Suprapubic skin (tissue), 4 donors: ENCODE results near the gene ZFAND3. TPM values are rescaled to one million over a fixed set of nuclear protein-coding genes. Genes with fewer than 3 reads are reported as not detected.

ENCODE experiments used
- DNase-seq, 2 donors: peaks; one replicate each; pipeline ENCODE4 v3.0.0-alpha.2; 2019; ENCODE audit warnings: low spot score in 2 of 2
- H3K27ac ChIP-seq: fragments of 200-600 bp; sonication (generic); one replicate; pipeline ENCODE4 v1.5.1; 2019
- H3K27me3 ChIP-seq: fragments of 200-600 bp; sonication (generic); one replicate; pipeline ENCODE4 v1.5.1; 2019
- H3K36me3 ChIP-seq: fragments of 200-600 bp; sonication (generic); one replicate; pipeline ENCODE4 v1.5.1; 2019
- H3K4me1 ChIP-seq: fragments of 200-600 bp; sonication (generic); one replicate; pipeline ENCODE4 v1.5.1; 2019
- H3K4me3 ChIP-seq: fragments of 200-600 bp; sonication (generic); one replicate; pipeline ENCODE4 v1.5.1; 2019; ENCODE audit warnings: mild to moderate bottlenecking
- H3K9me3 ChIP-seq: fragments of 200-600 bp; sonication (generic); one replicate; pipeline ENCODE4 v1.5.1; 2019
- EP300 ChIP-seq: sonication (generic); formaldehyde crosslinking; IDR thresholded peaks from one replicate; pipeline ENCODE4 v1.6.1; 2017; ENCODE audit warnings: antibody characterized with exemption
- POLR2A ChIP-seq, 2 donors: fragments of 450-650 bp; IDR thresholded peaks; one replicate each; pipeline ENCODE4 v1.6.1; 2017; ENCODE audit warnings: antibody characterized with exemption in 2 of 2, mild to moderate bottlenecking in 2 of 2, moderate library complexity in 2 of 2
- POLR2AphosphoS5 ChIP-seq, 3 donors: sonication (generic); formaldehyde crosslinking; IDR thresholded peaks; one replicate each; pipeline ENCODE4 v1.6.1; 2017; ENCODE audit warnings: antibody characterized with exemption in 3 of 3
- WGBS: methylation state at CpG from one replicate; pipeline ENCODE4 v1.1.5; 2018; 5-methylcytosine and 5-hydroxymethylcytosine counted together
- total RNA-seq, 4 donors: library from RNA; depleted of rRNA; stranded (reverse); fragments of >200 nt; gene quantifications; one replicate each; pipeline ENCODE4 v1.1.0, GENCODE V29; 2016
- TF ChIP-seq, protein P1 (sequence below), 2 donors: fragments of 200-600 bp in 1 of 2; fragments of 450-650 bp in 1 of 2; sonication (generic) in 1 of 2; IDR thresholded peaks; one replicate each; pipeline ENCODE4 v1.5.1; 2016 to 2019; ENCODE audit warnings: antibody characterized with exemption in 2 of 2, mild to moderate bottlenecking in 1 of 2, moderate library complexity in 1 of 2

ZFAND3 gene
- total RNA-seq, 4 donors from 2014 or later = 31.1 to 41.0 (median 36.3) TPM

- 83% methylated on average over 9 of the region's 9 CpGs for WGBS
- Histone ChIP-seq H3K27me3 (no peaks in the 10 kb centered on the region), H3K9me3 (no peaks in the 10 kb centered on the region), H3K27ac (no peak overlapping the region), H3K36me3 (no peaks in the 10 kb centered on the region), H3K4me3 (no peak overlapping the region), H3K4me1 (peaks cover 31% of the 10 kb centered on the region)
- DNase-seq = no peak
- TF ChIP-seq EP300 (no peak), POLR2AphosphoS5 (IDR thresholded peaks at IDR 0.05) (no peak), POLR2A (IDR thresholded peaks at IDR 0.05) (no peak)
- TF ChIP-seq, protein P1, sequence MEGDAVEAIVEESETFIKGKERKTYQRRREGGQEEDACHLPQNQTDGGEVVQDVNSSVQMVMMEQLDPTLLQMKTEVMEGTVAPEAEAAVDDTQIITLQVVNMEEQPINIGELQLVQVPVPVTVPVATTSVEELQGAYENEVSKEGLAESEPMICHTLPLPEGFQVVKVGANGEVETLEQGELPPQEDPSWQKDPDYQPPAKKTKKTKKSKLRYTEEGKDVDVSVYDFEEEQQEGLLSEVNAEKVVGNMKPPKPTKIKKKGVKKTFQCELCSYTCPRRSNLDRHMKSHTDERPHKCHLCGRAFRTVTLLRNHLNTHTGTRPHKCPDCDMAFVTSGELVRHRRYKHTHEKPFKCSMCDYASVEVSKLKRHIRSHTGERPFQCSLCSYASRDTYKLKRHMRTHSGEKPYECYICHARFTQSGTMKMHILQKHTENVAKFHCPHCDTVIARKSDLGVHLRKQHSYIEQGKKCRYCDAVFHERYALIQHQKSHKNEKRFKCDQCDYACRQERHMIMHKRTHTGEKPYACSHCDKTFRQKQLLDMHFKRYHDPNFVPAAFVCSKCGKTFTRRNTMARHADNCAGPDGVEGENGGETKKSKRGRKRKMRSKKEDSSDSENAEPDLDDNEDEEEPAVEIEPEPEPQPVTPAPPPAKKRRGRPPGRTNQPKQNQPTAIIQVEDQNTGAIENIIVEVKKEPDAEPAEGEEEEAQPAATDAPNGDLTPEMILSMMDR (IDR thresholded peaks at IDR 0.05) = no peak
These were observed 31.3 kb downstream of the ZFAND3 start for GRCh38 chr6:37850728-37851285.

DNA sequence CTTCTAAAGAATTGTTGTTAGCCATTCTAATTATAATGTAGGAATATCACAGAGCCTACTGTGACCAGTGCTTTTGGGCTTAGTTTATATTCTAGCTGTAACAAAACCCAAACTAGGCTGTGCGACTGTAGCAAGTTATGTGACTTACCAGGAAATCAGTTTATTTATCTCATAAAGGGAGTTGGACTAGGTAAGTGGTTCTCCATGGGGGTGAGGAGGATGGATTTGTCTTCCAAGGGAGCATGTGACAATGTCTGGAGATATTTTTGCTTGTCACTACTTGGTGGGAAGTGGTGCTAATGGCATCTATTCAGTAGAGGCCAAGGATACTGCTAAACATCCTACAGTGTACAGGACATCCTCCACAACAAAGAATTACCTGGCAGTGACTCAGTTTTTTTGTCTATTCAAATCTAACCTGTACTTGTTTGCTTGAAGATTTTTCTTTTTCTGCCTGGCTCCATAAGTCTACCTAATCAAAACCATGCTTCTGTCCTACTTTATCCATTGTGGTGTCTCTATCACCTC is 32.5 kb downstream of the ZFAND3 start:
- 93% methylated on average over 1 of the region's 1 CpG for WGBS
- no peaks in the 10 kb centered on the region for H3K27me3 ChIP-seq
- H3K9me3 ChIP-seq = no peaks in the 10 kb centered on the region
- no peak overlapping the region for H3K4me3 ChIP-seq
- no peak overlapping the region for H3K27ac ChIP-seq
- TF ChIP-seq EP300 (no peak), POLR2A (IDR thresholded peaks at IDR 0.05) (no peak), POLR2AphosphoS5 (IDR thresholded peaks at IDR 0.05) (no peak)
- TF ChIP-seq, protein P1 (IDR thresholded peaks at IDR 0.05) = no peak
- H3K4me1 ChIP-seq = peaks cover 26% of the 10 kb centered on the region
- DNase-seq = no peak
- H3K36me3 ChIP-seq = no peaks in the 10 kb centered on the region

DNA sequence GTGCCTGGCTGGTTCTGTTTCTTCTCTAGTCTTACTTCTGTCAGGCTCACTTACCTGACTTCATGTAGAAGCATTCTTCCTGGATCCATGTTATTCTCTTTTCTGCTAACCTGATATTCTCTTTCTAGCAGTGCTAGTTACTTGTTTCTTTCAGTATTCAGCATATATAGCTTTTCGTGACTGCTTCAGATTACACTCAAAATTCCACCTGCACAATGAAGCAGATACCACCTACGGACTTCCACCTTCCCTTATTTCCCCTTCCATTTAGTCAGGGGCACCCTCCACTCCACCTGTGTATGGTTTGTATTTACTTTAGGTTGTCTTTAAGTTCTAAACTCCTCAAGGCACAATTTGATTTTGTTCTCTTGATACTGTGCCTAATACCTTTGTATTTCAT is 36.8 kb downstream of the ZFAND3 start:
- Histone ChIP-seq H3K4me3 (no peak overlapping the region), H3K4me1 (peaks cover 13% of the 10 kb centered on the region)
- no peak for TF ChIP-seq EP300
- TF ChIP-seq POLR2AphosphoS5 (IDR thresholded peaks at IDR 0.05) = no peak
- TF ChIP-seq, protein P1 (IDR thresholded peaks at IDR 0.05) = no peak
- TF ChIP-seq POLR2A (IDR thresholded peaks at IDR 0.05) = no peak

DNA sequence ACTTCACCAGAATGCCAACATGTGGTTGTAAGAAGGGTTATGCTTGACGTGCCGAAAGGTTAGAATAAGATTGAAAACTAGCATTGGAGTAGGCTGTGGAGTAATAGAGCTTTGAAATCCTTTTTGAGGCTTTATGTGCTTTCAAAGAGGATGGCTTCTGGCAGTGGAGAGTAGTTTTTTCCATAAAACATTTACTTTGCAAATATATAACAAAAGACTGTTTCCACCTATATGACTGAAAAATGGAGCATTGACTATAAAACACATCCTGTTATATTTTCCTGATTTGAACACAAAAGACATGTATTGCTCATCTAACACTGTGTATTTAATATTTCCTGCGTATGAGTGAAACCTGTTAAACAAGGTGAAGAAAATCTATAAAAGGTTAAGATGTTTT is 38.8 kb downstream of the ZFAND3 start:
- no peak for DNase-seq
- 75% methylated on average over 3 of the region's 3 CpGs for WGBS
- Histone ChIP-seq H3K27me3 (no peaks in the 10 kb centered on the region), H3K36me3 (no peaks in the 10 kb centered on the region), H3K9me3 (no peaks in the 10 kb centered on the region), H3K4me3 (no peak overlapping the region), H3K4me1 (peaks cover 18% of the 10 kb centered on the region), H3K27ac (no peak overlapping the region)
- TF ChIP-seq POLR2A (IDR thresholded peaks at IDR 0.05) (no peak), POLR2AphosphoS5 (IDR thresholded peaks at IDR 0.05) (no peak)

More for the DNA sequence above, 36.8 kb downstream of the ZFAND3 start:
- 96% methylated on average over 2 of the region's 2 CpGs for WGBS
- Histone ChIP-seq H3K36me3 (no peaks in the 10 kb centered on the region), H3K9me3 (no peaks in the 10 kb centered on the region), H3K27ac (no peak overlapping the region), H3K27me3 (no peaks in the 10 kb centered on the region)
- DNase-seq = no peak

- H3K36me3 ChIP-seq = no peaks in the 10 kb centered on the region
- no peak overlapping the region for H3K27ac ChIP-seq
- no peaks in the 10 kb centered on the region for H3K27me3 ChIP-seq
- H3K4me3 ChIP-seq = no peak overlapping the region
- TF ChIP-seq, protein P1 (IDR thresholded peaks at IDR 0.05) = peak in 1 of 2 donors; percentile 52
- TF ChIP-seq POLR2A (IDR thresholded peaks at IDR 0.05) = no peak
- peaks cover 18% of the 10 kb centered on the region for H3K4me1 ChIP-seq
- DNase-seq = no peak
- H3K9me3 ChIP-seq = no peaks in the 10 kb centered on the region
- 56% methylated on average over 1 of the region's 1 CpG for WGBS
These were observed 40.8 kb downstream of the ZFAND3 start for GRCh38 chr6:37860226-37860839.
